HUDEP-2 (cell line): ENCODE results near the gene HOGA1.

Source experiments
- DNase-seq, 76 experiments: peaks; one replicate each; lab custom pipeline; 2025; ENCODE audit not compliant: unreplicated experiment in 76 of 76; lab: John Stamatoyannopoulos, UW

HOGA1 gene

DNA sequence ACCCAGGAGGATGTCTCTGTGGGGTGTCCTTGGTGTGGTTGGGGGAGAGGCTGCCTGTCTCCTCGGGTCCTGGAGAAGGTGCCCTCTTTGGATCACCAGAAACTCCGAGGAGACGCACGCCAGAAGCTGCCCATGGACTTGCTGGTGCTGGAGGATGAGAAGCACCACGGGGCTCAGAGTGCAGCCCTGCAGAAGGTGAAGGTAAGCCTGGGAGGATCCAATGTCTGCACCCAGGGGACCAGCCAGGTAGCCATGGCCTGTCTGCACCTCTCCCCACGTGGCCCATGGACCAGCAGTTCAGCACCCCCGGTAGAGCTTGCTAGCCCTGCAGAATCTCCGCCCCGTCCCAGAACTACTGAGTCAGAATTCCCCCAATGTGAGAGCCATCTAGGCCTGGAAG, 6.5 kb upstream of the HOGA1 start:
- no peak for DNase-seq

DNA sequence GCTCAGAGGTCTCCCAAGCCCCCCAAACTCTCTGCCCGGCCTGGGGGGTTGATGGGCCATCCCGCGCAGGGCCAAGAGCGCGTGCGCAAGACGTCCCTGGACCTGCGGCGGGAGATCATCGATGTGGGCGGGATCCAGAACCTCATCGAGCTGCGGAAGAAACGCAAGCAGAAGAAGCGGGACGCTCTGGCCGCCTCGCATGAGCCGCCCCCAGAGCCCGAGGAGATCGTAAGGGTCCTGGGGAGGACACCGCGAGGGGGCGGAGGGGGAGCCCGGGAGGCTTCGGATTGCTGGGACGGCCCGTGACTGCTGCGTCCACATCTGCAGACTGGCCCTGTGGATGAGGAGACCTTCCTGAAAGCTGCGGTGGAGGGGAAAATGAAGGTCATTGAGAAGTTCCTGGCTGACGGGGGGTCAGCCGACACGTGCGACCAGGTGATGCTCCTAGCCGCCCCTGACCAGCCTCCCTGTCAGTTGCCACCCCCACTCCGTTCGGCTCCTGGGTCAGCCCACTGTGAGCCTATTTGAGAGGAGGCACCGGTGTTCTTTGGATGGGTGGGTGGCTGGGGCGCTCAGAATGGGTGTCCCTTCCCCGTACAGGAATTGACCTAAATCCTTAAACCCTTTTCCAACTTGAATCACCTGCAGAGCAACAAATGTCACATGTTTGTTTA, 5.9 kb upstream of the HOGA1 start:
- DNase-seq: no peak

DNA sequence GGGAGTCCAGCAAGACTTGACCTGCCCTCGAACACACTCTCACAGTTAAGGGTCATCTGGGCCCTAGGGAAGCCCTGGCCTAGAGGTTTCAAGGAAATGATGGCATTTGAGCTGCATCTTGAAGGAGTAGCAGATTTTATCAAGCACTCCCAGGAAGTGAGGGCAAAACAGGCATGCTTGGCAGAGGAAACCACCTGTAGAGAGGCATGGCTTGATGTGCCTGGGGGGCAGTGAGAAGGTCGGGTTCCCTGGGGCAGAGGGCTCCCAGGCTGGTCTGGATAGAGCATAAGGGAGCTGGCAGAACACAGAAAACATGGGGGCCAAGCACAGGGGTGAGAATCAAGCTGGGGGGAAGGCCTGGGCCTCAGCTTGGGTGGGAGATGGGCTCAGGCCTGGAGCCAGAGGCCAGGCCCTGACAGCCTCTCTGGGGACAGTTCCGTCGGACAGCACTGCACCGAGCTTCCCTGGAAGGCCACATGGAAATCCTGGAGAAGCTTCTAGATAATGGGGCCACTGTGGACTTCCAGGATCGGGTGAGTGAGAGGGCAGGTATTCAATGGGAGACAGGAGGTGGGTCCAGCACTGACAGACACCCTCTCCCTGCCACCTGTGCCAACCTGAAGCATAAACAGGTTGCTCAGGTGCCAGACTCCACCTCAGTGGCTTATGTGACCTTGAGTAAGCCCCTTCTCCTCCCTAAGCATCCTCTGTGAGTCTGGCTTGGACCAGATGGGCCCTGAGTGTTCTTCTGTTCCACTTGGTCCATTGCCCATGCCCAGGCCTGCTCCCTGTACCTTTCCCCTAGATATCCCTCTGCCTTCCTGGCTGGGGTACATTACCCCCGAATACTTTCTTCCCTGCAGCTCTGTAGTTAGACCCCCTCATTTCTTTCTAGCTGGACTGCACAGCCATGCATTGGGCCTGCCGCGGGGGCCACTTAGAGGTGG, 3.5 kb upstream of the HOGA1 start:
- no peak for DNase-seq

DNA sequence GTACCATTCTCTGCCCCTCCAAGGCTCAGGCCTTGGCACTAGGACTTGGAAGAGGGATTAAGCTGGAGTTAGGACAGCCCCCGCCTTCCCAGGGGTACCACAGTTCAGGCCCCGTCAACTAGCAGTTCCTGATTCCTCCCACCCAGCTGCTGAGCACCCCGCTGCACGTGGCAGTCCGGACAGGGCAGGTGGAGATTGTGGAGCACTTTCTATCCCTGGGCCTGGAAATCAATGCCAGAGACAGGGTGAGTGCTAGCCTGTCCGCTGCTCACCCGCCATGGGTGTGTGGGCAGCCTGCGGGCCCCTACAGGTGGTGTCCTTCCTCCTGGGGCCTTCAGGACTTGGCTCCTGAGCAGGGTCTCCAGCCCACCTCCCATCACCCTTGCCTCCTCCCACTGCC, 2.0 kb upstream of the HOGA1 start:
- no peak for DNase-seq

DNA sequence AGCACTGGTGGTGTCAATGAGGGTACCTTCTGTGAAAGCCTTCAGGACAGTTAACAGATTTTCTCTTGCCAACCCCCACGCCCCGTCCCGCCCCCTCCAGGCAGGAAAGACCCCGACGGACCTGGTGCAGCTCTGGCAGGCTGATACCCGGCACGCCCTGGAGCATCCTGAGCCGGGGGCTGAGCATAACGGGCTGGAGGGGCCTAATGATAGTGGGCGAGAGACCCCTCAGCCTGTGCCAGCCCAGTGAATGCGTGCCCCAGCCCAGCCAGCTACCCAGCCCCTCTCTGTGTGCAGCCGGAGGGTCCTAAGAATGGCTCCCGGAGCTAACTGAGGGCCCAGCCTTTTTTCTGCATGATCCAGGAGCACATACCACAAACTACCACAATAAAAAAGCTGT, 713 bp upstream of the HOGA1 start:
- no peak for DNase-seq

DNA sequence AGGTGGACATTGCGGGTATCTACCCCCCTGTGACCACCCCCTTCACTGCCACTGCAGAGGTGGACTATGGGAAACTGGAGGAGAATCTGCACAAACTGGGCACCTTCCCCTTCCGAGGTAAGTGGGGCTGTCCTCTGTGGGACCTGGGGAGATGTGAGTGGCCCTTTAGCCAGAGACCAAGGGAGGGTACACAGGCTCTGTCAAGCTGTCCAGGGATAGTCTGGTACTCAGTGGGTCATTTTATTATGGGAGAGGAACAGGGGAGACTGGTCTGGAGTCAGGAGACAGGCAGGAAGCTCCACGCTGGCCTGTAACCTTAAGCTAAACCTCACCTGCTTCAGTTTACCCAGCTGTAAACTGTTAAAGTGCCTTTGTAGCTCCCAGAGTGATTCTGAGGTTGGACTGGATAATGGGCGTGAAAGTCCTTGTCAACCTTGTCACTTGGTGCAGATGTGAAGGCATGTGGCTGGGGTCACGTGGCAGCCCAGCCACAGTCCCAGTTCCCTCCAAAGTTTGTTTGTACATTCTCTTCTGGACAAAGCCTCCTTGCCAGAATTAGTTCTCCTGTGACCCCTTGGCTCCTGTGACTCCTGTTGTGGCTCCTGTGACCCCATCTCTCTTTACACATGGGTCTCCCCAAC, 729 bp downstream of the HOGA1 start:
- no peak for DNase-seq

DNA sequence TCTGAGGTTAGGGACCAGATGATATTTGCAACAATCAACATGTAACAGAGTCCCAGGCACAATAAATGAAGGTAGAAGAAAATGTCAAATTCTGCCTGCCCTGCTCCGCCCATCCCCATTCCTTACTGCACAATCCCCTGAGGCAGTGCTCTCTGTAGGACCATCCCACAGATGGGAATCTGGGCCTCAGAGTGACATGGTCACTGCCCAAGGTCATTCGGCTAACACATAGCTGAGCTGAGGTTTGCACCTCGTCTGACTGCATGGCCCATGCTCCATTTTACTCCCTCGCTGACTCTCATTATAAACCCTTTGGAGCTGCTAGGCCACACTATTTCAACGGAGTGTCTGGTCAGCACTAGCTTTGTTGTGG, 1.2 kb downstream of the HOGA1 start:
- no peak for DNase-seq

DNA sequence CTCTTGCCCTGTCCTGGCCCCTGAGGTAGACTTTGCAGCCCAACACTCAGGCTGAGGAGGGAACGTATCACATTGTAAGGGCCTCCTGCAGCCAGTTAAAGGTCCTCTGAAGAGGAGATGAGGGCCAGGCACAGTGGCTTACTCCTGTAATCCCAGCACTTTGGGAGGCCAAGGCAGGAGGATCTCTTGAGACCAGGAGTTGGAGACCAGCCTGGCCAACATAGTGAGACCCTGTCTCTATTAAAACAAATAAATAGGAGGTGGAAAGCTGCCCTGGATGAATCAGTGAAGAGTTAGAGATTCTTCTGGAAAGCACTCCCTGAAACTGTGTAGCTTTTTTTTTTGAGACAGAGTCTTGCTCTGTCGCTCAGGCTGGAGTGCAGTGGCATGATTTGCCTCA, 3.0 kb downstream of the HOGA1 start:
- DNase-seq: no peak

DNA sequence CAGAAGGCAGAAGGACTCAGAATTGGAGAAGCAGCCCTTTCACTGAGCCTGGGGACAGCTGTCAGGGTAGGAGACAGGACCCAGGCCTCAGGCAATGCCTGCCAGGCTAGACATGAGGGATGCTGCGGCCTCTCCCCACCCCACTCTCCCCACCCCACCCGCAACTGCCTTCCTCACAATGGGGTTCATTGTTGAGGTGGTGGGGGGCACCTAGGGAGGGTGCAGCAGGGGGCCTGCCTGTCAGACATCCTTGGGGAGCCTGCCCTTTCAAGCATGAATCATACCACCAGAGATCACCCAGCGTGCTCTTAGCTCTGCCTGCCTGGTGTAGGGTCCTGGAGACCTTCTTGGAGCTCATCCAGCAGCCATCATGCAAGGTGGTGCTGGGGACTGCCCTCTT, 5.3 kb downstream of the HOGA1 start, which contains the start of gene C10orf62:
TSS of gene C10orf62 (plus strand) at position 243 of the 400 bp plus-strand sequence. CDS start 177 bp downstream, outside the sequence.
- DNase-seq: no peak

DNA sequence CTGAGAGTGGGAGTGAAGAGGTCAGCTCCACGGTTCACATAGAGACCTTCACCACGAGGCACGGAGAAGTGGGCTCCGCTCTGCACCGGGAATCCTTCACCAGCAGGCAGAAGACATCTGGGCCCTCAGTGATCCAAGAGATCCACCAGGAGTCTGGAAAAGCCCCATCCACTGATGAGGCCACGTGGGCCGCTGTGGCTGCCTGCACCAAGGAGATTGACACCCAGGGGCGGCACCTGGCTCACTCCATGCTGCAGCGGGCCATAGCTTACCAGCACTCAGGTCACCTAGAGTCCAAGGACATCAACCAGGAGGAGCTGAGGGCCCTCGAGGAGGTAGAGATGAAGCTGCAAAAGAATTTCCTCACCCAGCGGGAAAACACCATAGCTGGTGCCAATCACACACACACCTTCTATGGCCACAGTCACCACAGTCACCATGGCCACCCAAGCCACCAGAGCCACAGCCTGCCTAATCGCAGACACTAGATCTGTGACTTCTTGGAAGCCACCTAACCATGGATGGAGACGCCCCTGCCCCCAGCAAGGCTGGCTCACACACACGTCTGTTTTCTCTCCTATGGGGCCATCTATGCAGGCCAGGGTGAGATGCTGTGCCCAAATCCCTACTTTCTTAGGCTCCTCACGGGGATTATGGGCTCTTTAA, 6.0 kb downstream of the HOGA1 start:
- DNase-seq: no peak

DNA sequence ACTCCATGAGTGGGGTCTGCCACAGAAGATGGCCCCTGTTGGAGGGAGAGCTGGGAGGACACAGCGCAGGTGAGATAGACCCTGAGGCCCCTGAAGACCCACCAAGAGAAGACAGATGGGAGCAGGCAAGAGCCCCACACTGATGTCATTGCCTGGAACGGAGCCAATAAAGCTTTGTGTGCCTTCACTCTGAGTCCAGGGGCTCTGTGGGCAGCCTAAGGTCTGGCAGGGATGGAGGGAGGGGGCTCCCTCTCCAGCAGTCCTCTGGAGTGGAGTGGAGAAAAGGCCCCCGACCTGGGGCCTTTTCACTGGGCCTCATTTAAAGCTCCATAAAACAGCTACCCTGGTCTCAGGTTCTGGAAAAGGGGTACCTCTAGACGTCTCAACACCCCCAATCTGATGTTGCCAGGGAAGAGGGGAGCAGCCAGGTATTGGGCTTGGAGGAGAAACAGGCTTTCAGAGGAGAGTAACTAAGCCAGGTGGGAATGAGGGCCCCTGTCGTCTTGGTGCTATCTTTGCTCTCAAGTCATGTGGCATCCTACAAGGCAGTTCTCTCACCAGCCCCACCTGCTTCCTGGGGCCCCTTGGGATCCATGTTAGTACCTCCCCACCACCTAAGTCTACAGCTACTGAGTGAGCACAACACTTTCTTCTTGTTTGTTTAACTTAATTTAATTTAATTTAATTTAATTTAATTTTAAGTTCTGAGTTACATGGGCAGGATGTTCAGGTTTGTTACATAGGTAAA, 6.7 kb downstream of the HOGA1 start:
- no peak for DNase-seq

DNA sequence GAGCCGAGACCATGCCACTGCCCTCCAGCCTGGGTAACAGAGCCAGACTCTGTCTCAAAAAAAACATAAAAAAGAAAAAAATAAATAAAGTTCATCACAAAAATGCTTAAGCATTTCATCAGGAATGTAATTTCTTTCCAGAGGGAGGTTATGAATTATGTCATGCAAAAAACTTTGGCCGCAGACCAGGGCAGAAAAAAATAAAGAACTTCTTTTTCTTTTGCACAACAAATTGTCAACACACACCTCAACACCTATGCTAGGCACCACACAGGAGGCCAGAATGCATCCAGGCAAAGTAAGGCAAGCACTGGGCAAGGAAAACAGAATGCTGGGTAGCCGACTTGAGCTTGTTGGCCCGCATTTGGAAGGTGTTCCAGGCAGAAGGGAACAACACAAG, 9.2 kb downstream of the HOGA1 start:
- no peak for DNase-seq

DNA sequence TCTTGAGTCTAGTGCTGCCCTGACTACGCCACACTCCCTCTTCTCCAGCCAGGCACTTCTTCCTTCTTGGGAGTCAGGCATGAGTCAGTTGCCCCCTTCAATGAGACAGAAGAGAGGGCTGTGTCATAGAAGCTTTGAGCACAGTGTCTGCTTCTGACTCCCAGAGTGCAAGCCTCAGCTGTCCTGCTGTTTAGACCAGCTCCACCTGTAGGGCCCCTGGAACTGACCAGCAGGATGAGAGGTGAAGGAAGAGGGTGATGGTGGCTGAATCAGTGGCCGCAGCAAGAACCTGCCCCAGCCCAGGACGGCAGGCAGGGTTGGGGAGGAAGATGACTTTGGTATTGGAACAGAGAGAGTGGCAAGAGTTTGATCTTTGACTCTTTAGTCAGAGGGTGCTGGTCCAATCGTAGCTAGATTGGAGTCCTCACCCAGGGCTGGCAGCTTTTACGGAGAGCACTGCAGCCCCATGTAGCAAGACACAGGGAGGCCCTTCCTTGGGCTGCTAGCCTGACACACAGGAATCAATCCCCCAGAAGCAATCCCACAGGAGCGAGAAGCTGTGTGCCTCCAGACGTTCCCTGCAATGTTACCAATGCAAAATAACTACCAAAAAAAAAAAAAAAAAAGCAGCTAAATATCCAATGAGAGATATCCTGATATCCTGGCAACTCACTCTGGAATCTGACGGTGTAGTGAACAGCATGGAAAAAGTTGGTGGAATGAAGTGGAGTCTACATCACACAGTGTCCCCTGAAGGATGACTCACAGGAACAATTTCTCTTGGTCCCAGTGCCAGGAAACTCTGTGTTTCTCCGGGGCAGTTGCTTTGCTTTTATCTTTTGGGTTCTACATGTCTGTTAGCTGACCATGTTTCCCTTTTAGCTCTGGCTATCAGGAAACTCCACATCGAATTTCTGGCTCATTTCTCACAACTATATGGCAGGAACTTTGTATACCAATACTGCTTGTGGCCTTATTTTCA, 12.2 kb downstream of the HOGA1 start:
- DNase-seq: peak in 41 of 76 experiments; percentile 4 to 71 (median 27)

DNA sequence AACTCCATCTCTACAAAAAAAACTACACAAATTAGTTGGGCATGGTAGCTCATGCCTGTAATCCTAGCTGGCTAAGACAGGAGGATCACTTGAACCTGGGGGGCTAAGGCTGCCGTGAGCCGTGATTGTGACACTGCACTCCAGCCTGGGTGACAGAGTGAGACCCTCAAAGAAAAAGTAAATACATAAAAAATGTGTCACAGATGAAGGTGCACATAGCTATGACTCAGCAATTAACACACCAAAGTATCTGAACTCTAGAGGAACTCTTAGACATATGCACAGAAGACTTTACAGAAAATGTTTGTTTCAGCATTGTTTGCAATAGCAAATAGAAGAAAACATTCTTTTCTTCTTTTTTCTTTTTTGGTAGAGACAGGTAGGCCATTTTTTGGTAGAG, 13.6 kb downstream of the HOGA1 start:
- DNase-seq: no peak

DNA sequence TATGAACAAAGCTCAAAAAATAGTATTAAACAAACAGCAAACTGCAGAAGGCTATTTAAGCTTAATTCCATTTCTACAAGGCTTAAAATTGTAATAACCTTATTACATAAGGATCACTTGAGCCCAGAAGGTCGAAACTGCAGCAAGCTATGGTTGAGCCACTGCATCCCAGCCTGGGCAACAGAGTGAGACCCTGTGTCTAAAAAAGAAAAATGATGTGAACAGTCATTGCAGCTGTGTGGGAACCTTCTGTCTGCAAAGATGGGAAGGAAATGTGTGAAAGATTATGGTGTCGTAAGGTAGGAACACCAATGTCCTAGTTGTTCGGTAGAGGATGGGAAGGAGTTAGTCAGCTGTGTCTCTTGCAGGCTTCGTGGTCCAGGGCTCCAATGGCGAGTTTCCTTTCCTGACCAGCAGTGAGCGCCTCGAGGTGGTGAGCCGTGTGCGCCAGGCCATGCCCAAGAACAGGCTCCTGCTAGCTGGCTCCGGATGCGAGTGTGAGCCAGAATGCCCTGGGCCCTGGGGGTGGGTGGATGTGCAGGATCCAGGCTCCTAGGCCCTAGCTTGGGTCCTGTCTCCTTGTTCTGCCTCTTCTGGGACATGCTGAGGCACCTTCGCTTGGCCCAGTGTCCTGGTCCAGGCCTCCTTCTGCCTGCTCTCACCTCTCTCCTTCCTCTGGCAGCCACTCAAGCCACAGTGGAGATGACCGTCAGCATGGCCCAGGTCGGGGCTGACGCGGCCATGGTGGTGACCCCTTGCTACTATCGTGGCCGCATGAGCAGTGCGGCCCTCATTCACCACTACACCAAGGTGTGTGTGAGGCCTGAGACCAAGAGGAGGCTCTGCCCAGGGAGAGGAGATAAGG, 14.4 kb downstream of the HOGA1 start:
- no peak for DNase-seq

DNA sequence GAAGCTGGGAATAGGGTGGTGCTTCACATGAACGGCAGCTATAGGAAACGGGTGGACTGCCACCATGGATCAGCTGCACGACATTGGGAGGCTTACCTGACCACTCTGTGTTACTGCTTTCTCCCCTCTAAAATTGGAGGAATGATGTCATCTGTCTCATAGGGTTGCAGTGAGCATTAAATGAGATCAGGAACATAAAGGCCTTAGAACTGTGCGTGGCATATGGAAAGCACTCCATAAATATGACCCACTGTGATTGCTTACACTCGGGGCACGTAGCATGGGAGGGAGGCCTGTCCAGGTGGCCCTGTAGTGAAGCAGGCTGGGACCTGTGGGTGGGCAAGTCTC, 15.1 kb downstream of the HOGA1 start:
- no peak for DNase-seq

DNA sequence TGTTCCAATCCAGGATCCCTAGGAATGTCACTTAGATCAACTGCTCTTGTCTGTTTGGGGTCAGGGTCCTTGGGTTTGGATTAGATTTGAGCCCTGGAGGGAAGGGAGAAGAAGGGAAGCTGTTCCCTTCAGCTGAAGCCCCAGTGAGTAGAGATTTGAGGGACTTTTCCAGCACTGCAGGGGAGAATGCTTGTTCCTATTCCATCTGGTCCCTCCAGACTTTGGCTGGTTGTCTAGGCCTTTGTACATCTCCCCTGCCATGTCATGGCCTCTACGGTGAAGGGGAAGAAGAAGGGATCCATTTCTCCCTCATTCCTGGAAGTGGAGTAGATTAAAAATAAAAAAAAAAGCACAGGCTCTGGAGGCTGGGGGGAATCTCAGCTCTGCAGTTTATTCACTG, 16.4 kb downstream of the HOGA1 start:
- DNase-seq: no peak
